Mucosa of descending colon (tissue), 3 donors: ENCODE data around the gene SLC37A2. TPM values are rescaled to one million over a fixed set of nuclear protein-coding genes. Genes with fewer than 3 reads are reported as not detected.
"Not testable (repeated sequence)": the region's sequence is repeated elsewhere in the genome, so short reads cannot be mapped to it uniquely, and the experiment has no call there.

Experiments used
- ATAC-seq: fragments of 200-7000 bp; cut with Tn5 transposase; one replicate; pipeline ENCODE4 v1.9.1; 2020; ENCODE audit warnings: mild to moderate bottlenecking, moderate library complexity
- DNase-seq, 3 donors: peaks; one replicate each; pipeline ENCODE4 v3.0.0-alpha.2; 2020
- H3K36me3 ChIP-seq: fragments of 200-600 bp; one replicate; pipeline ENCODE4 v1.8.0; 2021; ENCODE audit warnings: low read depth, mild to moderate bottlenecking
- H3K4me1 ChIP-seq: fragments of 200-600 bp; one replicate; pipeline ENCODE4 v1.8.0; 2021; ENCODE audit warnings: low read depth, mild to moderate bottlenecking
- H3K4me3 ChIP-seq: fragments of 200-600 bp; one replicate; pipeline ENCODE4 v1.8.0; 2021; ENCODE audit warnings: mild to moderate bottlenecking
- H3K9me3 ChIP-seq: fragments of 200-600 bp; one replicate; pipeline ENCODE4 v1.8.0; 2021; ENCODE audit warnings: mild to moderate bottlenecking
- CTCF ChIP-seq: fragments of 200-600 bp; IDR thresholded peaks from one replicate; pipeline ENCODE4 v1.8.0; 2022; ENCODE audit warnings: antibody characterized with exemption, mild to moderate bottlenecking
- intact Hi-C, 2 donors: fragments of 100-400 bp; cut with DNase I in 1 of 2; cut with micrococcal nuclease in 1 of 2; formaldehyde crosslinking; loops; one replicate each; pipeline versions ENCODE4 v1.11.0 to v1.11.1; 2022; cut with DNase I, micrococcal nuclease
- total RNA-seq, 3 donors: library from RNA; stranded (reverse); fragmentation: NEBNext Ultra II Directional in 2 of 3; extraction: Animal tissue kit (Norgen Biotek cat#: 25700) in 2 of 3; gene quantifications; one replicate each; pipeline versions ENCODE4 v1.2.1 to v1.2.4, GENCODE V29; 2021 to 2023
- donor health status: DM: no; HTN: no; CAD: no; lungs with moderate emphysema.
- donor health status: DM: no; HTN: no; CAD: no.
- donor health status: DM: no; HTN: yes; CAD: no.

The SLC37A2 gene
- total RNA-seq, 3 donors from 2014 or later = 4.3 to 10.5 (median 6.2) TPM

- Histone ChIP-seq H3K9me3 (no peaks in the 10 kb centered on the region), H3K36me3 (no peaks in the 10 kb centered on the region), H3K4me1 (no peaks in the 10 kb centered on the region), H3K4me3 (no peak overlapping the region)
- DNase-seq = peak in 1 of 3 donors; percentile 39
- ATAC-seq = no peak
- intact Hi-C loops = no loop called here
- TF ChIP-seq CTCF = no peak
These were observed 23.7 kb downstream of the SLC37A2 start for GRCh38 chr11:125086633-125087296.

- no peak for TF ChIP-seq CTCF
- Histone ChIP-seq H3K4me3 (no peak overlapping the region), H3K36me3 (no peaks in the 10 kb centered on the region), H3K9me3 (no peaks in the 10 kb centered on the region), H3K4me1 (no peaks in the 10 kb centered on the region)
- intact Hi-C loops = no loop called here
- ATAC-seq (no peak), DNase-seq (no peak)
These were observed 25.0 kb downstream of the SLC37A2 start for GRCh38 chr11:125088123-125088522.

- Histone ChIP-seq H3K4me1 (no peaks in the 10 kb centered on the region), H3K4me3 (no peak overlapping the region), H3K36me3 (no peaks in the 10 kb centered on the region), H3K9me3 (no peaks in the 10 kb centered on the region)
- no peak for DNase-seq
- intact Hi-C loops = no loop called here
- ATAC-seq = no peak
- no peak for TF ChIP-seq CTCF
These were observed 25.7 kb downstream of the SLC37A2 start for GRCh38 chr11:125088576-125089455.

GRCh38 chr11:125089481-125089880 lies 26.4 kb downstream of the SLC37A2 start:
- ATAC-seq, H3K4me3 ChIP-seq, H3K9me3 ChIP-seq, H3K36me3 ChIP-seq, intact Hi-C loops, DNase-seq, H3K4me1 ChIP-seq: not testable (repeated sequence)

GRCh38 chr11:125090151-125090550 lies 27.0 kb downstream of the SLC37A2 start:
- H3K9me3 ChIP-seq, H3K4me3 ChIP-seq, ATAC-seq, H3K4me1 ChIP-seq, H3K36me3 ChIP-seq, intact Hi-C loops, DNase-seq: not testable (repeated sequence)

GRCh38 chr11:125090816-125091215 lies 27.7 kb downstream of the SLC37A2 start:
- no peak for DNase-seq
- intact Hi-C loops = no loop called here

More at GRCh38 chr11:125090816-125091215, 27.7 kb downstream of the SLC37A2 start:
- Histone ChIP-seq H3K36me3 (no peaks in the 10 kb centered on the region), H3K4me3 (no peak overlapping the region), H3K9me3 (no peaks in the 10 kb centered on the region), H3K4me1 (no peaks in the 10 kb centered on the region)
- ATAC-seq = no peak
- no peak for TF ChIP-seq CTCF
